DMS79 (cell line): ENCODE measurements around the gene TIAM2.

Experiments
- DNase-seq: peaks from one replicate; lab custom pipeline; 2025; lab: John Stamatoyannopoulos, UW

The TIAM2 gene

GRCh38 chr6:155262655-155263054 is 267.5 kb downstream of the TIAM2 start:
- DNase-seq = no peak

GRCh38 chr6:155263373-155264063 is 268.4 kb downstream of the TIAM2 start, which contains the start of gene CLDN20:
Gene CLDN20 (plus strand): TSS chr6:155264013. CDS start chr6:155275720, 11,707 bp downstream.
- no peak for DNase-seq

GRCh38 chr6:155264693-155265320 is 269.7 kb downstream of the TIAM2 start:
- no peak for DNase-seq

- DNase-seq = no peak
Measured at GRCh38 chr6:155265843-155266535, 270.9 kb downstream of the TIAM2 start.

GRCh38 chr6:155267411-155267810 is 272.3 kb downstream of the TIAM2 start:
- DNase-seq = no peak

GRCh38 chr6:155268088-155268867 is 273.2 kb downstream of the TIAM2 start:
- DNase-seq = peak; percentile 18

- no peak for DNase-seq
Measured at GRCh38 chr6:155269765-155270164, 274.6 kb downstream of the TIAM2 start.

- DNase-seq = no peak
Measured at GRCh38 chr6:155270561-155271091, 275.5 kb downstream of the TIAM2 start.

- DNase-seq = no peak
Measured at GRCh38 chr6:155271145-155271544, 276.0 kb downstream of the TIAM2 start.

GRCh38 chr6:155272353-155273232 is 277.5 kb downstream of the TIAM2 start:
- no peak for DNase-seq

- no peak for DNase-seq
Measured at GRCh38 chr6:155273431-155273830, 278.3 kb downstream of the TIAM2 start.

- DNase-seq = no peak
Measured at GRCh38 chr6:155274106-155274505, 279.0 kb downstream of the TIAM2 start.

GRCh38 chr6:155274533-155274932 is 279.4 kb downstream of the TIAM2 start:
- no peak for DNase-seq

GRCh38 chr6:155275808-155276480 is 280.8 kb downstream of the TIAM2 start:
- DNase-seq = no peak

GRCh38 chr6:155276638-155277037 is 281.5 kb downstream of the TIAM2 start:
- DNase-seq = no peak

- DNase-seq = no peak
Measured at GRCh38 chr6:155278319-155279049, 283.4 kb downstream of the TIAM2 start.

- DNase-seq = no peak
Measured at GRCh38 chr6:155284775-155285174, 289.7 kb downstream of the TIAM2 start.

GRCh38 chr6:155287762-155288161 is 292.6 kb downstream of the TIAM2 start:
- DNase-seq = no peak

- DNase-seq = no peak
Measured at GRCh38 chr6:155290491-155290890, 295.4 kb downstream of the TIAM2 start.

- no peak for DNase-seq
Measured at GRCh38 chr6:155291291-155291690, 296.2 kb downstream of the TIAM2 start.
